ENCODE measurements around the gene MAP2K1.
A peak's percentile ranks its signal among the peaks of the same experiment; 100 is the strongest.
"Not testable (repeated sequence)": the region's sequence is repeated elsewhere in the genome, so short reads cannot be mapped to it uniquely, and the experiment has no call there.

The MAP2K1 gene
- total RNA-seq = 65.2 to 129 (median 95.7) reads per million in 9 experiments

GRCh38 chr15:66386204-66387123 lies at the start of gene MAP2K1:
MAP2K1 (plus strand) TSS chr15:66386912; CDS start chr15:66387348, 436 bp downstream.
- Mint-ChIP-seq H3K27ac (peak within 1 kb of the TSS; percentile 92 to 94), H3K4me3 (peak within 1 kb of the TSS; percentile 85), H3K4me1 (ENCODE audit: low read depth in 2 of 2) (peaks cover 43 to 54% of the 10 kb centered on the region in 2 donors), H3K9me3 (no peaks in the 10 kb centered on the region), H3K27me3 (no peaks in the 10 kb centered on the region), H3K36me3 (ENCODE audit: insufficient read depth) (peaks cover 10% of the 10 kb centered on the region)
- DNase-seq (peak; percentile 98), ATAC-seq (replicated peaks) (peak; percentile 85)

GRCh38 chr15:66348530-66348929 lies 38.2 kb upstream of the MAP2K1 start:
- H3K36me3 Mint-ChIP-seq (ENCODE audit: insufficient read depth) = peaks cover 16% of the 10 kb centered on the region
- H3K9me3 Mint-ChIP-seq; H3K4me3 Mint-ChIP-seq; ATAC-seq (replicated peaks); H3K27me3 Mint-ChIP-seq; H3K27ac Mint-ChIP-seq; DNase-seq; H3K4me1 Mint-ChIP-seq (ENCODE audit: low read depth in 2 of 2): not testable (repeated sequence)

- DNase-seq = peak in 1 of 3 experiments; percentile 2
- Mint-ChIP-seq H3K36me3 (ENCODE audit: insufficient read depth) (peaks cover 10% of the 10 kb centered on the region), H3K9me3 (no peaks in the 10 kb centered on the region), H3K4me3 (peak overlapping the region; percentile 97), H3K27ac (peak overlapping the region; percentile 94 to 96), H3K27me3 (no peaks in the 10 kb centered on the region), H3K4me1 (ENCODE audit: low read depth in 2 of 2) (peaks cover 13 to 19% of the 10 kb centered on the region in 2 donors)
- no peak for ATAC-seq (replicated peaks)
Measured at GRCh38 chr15:66356077-66356358, 30.7 kb upstream of the MAP2K1 start.

DNA sequence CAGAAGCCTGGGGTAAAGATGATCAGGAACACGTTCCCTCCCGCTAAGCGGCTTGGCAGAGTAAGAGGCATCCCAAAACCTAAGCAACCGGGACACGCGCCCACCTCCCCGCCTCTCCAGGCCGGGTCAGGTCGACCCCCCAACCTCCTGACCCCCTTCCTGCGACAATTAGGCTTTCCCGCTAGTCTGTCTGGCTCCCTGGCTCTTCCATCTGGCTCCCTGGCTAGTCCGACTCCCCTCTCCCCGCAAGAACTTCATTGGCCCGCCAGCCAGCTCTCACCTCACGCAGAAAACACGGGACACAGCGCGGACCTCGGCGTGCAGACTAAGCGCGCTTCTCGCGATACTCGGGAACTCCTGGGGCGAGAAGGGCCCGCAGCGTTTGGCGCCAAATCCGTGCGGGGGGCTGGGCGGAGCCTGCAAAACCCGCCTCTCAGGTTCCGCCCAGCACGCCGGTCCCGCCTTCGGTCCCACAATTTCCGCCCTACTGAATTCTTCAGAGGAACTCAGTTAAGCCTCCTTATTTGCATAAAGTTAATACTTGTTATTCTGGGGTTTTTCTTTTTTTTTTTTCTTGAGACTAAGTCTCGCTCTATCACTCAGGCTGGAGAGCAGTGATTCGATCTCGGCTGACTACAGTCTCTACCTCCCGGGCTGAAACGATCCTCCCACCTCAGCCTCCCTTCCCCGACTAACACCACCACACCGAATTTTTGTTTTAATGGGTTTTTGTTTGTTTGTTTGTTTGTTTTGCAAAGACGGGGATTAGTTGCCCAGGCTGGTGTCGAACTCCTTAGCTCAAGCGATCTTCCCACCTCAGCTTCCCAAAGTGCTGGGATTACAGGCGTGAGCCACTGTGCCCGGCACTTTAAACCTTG lies 30.1 kb upstream of the MAP2K1 start, which contains the start of gene TIPIN:
TIPIN (minus strand) TSS at position 327 of the 878 bp plus-strand sequence. CDS start 3,738 bp downstream, outside the sequence.
- H3K27me3 Mint-ChIP-seq = no peaks in the 10 kb centered on the region
- H3K9me3 Mint-ChIP-seq = no peaks in the 10 kb centered on the region
- peaks cover 10% of the 10 kb centered on the region for H3K36me3 Mint-ChIP-seq (ENCODE audit: insufficient read depth)
- peak; percentile 94 for ATAC-seq (replicated peaks)
- DNase-seq = peak; percentile 93 to 96 (median 95)
- peak within 1 kb of the TSS; percentile 97 for H3K4me3 Mint-ChIP-seq
- H3K4me1 Mint-ChIP-seq (ENCODE audit: low read depth in 2 of 2) = peaks cover 13 to 19% of the 10 kb centered on the region in 2 donors
- peak within 1 kb of the TSS; percentile 94 to 96 for H3K27ac Mint-ChIP-seq

- Mint-ChIP-seq H3K4me1 (ENCODE audit: low read depth in 2 of 2) (peaks cover 13 to 16% of the 10 kb centered on the region in 2 donors), H3K4me3 (no peak overlapping the region), H3K36me3 (ENCODE audit: insufficient read depth) (peaks cover 10% of the 10 kb centered on the region), H3K27me3 (no peaks in the 10 kb centered on the region), H3K9me3 (no peaks in the 10 kb centered on the region), H3K27ac (no peak overlapping the region)
- ATAC-seq (replicated peaks) (no peak), DNase-seq (no peak)
Measured at GRCh38 chr15:66359740-66360139, 27.0 kb upstream of the MAP2K1 start.

- H3K9me3 Mint-ChIP-seq; H3K4me1 Mint-ChIP-seq (ENCODE audit: low read depth in 2 of 2); H3K27me3 Mint-ChIP-seq; H3K36me3 Mint-ChIP-seq (ENCODE audit: insufficient read depth); ATAC-seq (replicated peaks); H3K27ac Mint-ChIP-seq; DNase-seq; H3K4me3 Mint-ChIP-seq: not testable (repeated sequence)
Measured at GRCh38 chr15:66361745-66362460, 24.8 kb upstream of the MAP2K1 start.

DNA sequence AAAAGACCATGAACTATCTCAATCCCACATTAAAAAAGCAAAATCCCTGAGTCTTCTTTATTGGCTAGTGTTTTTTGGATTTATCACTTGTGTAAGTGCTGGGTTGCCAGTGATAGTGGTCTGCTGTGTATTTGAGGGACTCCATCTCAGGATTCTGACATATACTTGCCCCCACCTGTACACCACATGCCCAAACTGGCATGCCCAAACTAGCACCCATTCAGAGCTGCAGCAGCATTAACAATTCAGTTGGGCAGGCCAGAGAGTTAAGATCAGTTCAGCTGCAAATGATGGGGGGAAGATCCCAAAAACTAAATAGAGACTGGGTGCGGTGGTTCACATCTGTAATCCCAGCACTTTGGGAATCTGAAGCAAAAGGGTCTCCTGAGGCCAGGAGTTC lies 23.9 kb upstream of the MAP2K1 start:
- DNase-seq (no peak), ATAC-seq (replicated peaks) (no peak)
- Mint-ChIP-seq H3K4me3 (no peak overlapping the region), H3K27ac (no peak overlapping the region), H3K9me3 (no peaks in the 10 kb centered on the region), H3K36me3 (ENCODE audit: insufficient read depth) (peaks cover 2% of the 10 kb centered on the region), H3K27me3 (no peaks in the 10 kb centered on the region), H3K4me1 (ENCODE audit: low read depth in 2 of 2) (no peaks in the 10 kb centered on the region)

- H3K4me1 Mint-ChIP-seq (ENCODE audit: low read depth in 2 of 2) = peaks cover 7 to 8% of the 10 kb centered on the region in 2 donors
- H3K9me3 Mint-ChIP-seq = no peaks in the 10 kb centered on the region
- peaks cover 2% of the 10 kb centered on the region for H3K36me3 Mint-ChIP-seq (ENCODE audit: insufficient read depth)
- no peak for ATAC-seq (replicated peaks)
- no peak overlapping the region for H3K27ac Mint-ChIP-seq
- DNase-seq = no peak
- no peaks in the 10 kb centered on the region for H3K27me3 Mint-ChIP-seq
- no peak overlapping the region for H3K4me3 Mint-ChIP-seq
Measured at GRCh38 chr15:66364944-66365528, 21.7 kb upstream of the MAP2K1 start.

GRCh38 chr15:66369773-66370651 lies 16.7 kb upstream of the MAP2K1 start:
- DNase-seq (no peak), ATAC-seq (replicated peaks) (peak; percentile 88)
- peaks cover 10 to 16% of the 10 kb centered on the region in 2 donors for H3K4me1 Mint-ChIP-seq (ENCODE audit: low read depth in 2 of 2)
- peak overlapping the region; percentile 71 to 77 for H3K4me3 Mint-ChIP-seq
- no peaks in the 10 kb centered on the region for H3K9me3 Mint-ChIP-seq
- peak overlapping the region; percentile 77 to 84 for H3K27ac Mint-ChIP-seq
- no peaks in the 10 kb centered on the region for H3K27me3 Mint-ChIP-seq
- peaks cover 2% of the 10 kb centered on the region for H3K36me3 Mint-ChIP-seq (ENCODE audit: insufficient read depth)

GRCh38 chr15:66374179-66374578 lies 12.5 kb upstream of the MAP2K1 start:
- ATAC-seq (replicated peaks) = no peak
- Mint-ChIP-seq H3K27ac (no peak overlapping the region), H3K27me3 (no peaks in the 10 kb centered on the region)

DNA sequence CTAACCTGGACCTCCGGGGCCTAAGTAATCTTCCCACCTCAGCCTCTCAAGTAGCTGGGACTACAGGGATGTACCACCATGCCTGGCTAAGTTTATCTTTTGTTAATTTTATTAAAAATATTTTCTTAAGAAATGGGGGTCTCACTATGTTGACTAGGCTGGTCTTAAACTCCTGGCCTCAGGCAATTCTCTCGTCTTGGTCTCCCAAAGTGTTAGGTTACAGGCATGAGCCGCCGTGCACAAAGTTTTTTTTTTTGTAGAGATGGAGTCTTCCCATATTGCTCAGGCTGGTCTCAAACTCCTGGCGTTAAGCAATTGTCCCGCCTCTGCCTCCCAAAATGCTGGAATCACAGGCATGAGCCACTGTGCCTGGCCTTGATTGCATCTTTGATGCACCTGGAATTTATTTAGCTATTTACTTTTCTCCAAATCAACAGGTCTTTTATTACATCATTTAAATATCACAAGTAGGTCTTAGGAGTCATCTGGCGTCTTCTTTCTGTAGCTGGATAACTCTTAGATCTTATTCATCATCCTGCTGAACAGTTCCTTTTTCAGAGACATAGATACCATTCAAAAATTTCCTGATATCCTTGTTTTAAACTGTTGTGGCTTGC lies 7.8 kb upstream of the MAP2K1 start:
- H3K9me3 Mint-ChIP-seq = no peaks in the 10 kb centered on the region
- no peaks in the 10 kb centered on the region for H3K27me3 Mint-ChIP-seq
- H3K4me1 Mint-ChIP-seq (ENCODE audit: low read depth in 2 of 2) = no peaks in the 10 kb centered on the region
- no peak overlapping the region for H3K27ac Mint-ChIP-seq
- H3K36me3 Mint-ChIP-seq (ENCODE audit: insufficient read depth) = peaks cover 7% of the 10 kb centered on the region
- no peak overlapping the region for H3K4me3 Mint-ChIP-seq
- no peak for DNase-seq
- ATAC-seq (replicated peaks) = no peak

More at GRCh38 chr15:66374179-66374578, 12.5 kb upstream of the MAP2K1 start:
- no peak for DNase-seq
- H3K36me3 Mint-ChIP-seq (ENCODE audit: insufficient read depth) = peaks cover 3% of the 10 kb centered on the region
- H3K4me1 Mint-ChIP-seq (ENCODE audit: low read depth in 2 of 2) = peaks cover 10 to 16% of the 10 kb centered on the region in 2 donors
- no peak overlapping the region for H3K4me3 Mint-ChIP-seq
- no peaks in the 10 kb centered on the region for H3K9me3 Mint-ChIP-seq

DNA sequence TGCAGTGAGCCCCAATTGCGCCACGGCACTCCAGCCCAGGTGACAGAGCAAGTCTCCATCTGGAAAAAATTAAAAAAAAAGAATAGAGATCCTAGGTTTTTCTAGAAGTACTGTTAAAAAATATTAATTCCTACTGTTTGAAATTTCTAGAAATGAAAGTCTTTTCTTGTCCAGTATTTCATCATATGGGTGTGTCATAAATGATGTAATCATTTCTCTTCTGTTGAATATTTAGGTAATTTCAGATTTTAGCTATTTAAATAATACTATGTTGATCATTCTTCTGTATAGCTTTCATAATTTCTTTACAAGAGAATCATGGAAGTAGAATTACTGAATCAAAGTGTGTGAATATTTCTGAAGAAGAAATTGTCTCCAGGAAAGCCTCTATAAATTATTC lies 5.3 kb upstream of the MAP2K1 start:
- not testable (repeated sequence) for DNase-seq; ATAC-seq (replicated peaks); H3K27me3 Mint-ChIP-seq; H3K4me3 Mint-ChIP-seq; H3K36me3 Mint-ChIP-seq (ENCODE audit: insufficient read depth); H3K27ac Mint-ChIP-seq; H3K9me3 Mint-ChIP-seq
- H3K4me1 Mint-ChIP-seq (ENCODE audit: low read depth in 2 of 2) = peaks cover 5 to 10% of the 10 kb centered on the region in 2 donors

All from effector memory CD8-positive, alpha-beta T cell (primary cell).